HG03575 (cell line): Measurements from ENCODE around the gene TVP23B.
"Not testable (repeated sequence)": the region's sequence is repeated elsewhere in the genome, so short reads cannot be mapped to it uniquely, and the experiment has no call there.

Source experiments
- ATAC-seq: cut with Tn5 transposase; IDR thresholded peaks from one replicate; pipeline ENCODE4 v1.9.1; 2021; ENCODE audit not compliant: unreplicated experiment, insufficient number of reproducible peaks, low FRiP score; ENCODE audit errors: extremely low read depth

Gene TVP23B

DNA sequence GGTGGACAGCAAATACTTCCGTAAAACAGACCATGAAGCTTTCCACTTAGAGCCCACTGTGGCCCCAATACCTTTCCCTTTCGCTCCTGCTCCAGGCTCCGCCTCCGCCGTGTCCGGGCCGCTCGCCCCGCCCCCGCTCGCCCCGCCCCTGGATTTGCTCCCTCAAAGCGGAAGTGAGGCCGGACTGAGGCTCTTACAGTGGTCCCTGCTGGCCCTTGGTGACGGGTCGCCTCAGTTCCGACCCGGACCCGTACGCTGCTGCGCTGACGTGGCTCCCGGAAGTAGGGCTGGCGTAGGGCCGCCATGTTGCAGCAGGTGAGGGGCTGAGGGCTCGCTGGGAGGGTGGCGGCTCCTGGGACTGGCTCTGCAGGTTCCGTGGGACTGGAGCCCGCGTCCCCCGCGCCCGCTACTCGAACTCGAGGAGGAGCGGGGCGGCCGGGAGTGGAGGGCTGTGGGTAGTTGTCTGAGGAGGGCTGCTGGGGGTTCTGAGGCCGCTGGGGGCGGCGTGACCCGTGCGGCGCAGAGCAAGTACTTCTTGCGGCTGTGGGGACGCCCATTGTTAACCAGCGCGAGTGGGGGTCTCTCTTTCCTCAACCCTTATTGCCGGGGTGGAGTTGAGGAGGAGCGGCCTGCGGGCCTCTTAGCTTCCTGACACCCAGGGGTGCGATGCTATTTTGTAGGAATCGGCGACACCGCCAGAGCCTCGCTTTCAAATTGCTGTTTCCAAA, at the start of gene TVP23B:
TVP23B (plus strand) TSS at position 193 of the 728 bp plus-strand sequence; CDS start at position 304, 111 bp downstream.
- peak; percentile 62 for ATAC-seq

DNA sequence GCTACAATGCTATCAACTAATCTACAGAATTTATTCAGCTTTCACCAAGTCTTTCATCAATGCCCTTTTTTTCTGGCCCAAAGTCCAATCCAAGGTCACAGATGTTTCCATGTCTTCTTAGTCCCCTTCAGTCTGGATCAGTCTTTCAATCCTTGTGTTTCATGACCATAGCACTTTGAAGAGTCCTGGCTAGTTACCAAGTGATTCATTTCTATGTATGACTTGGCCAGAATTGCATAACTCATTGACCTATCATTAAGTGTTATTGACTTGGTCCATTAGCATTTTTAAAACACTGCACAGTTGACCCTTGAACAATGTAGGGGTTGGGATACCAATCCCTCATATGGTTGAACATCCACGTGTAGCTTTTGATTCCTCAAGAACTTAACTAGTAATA, 48.5 kb upstream of the TVP23B start:
- not testable (repeated sequence) for ATAC-seq

DNA sequence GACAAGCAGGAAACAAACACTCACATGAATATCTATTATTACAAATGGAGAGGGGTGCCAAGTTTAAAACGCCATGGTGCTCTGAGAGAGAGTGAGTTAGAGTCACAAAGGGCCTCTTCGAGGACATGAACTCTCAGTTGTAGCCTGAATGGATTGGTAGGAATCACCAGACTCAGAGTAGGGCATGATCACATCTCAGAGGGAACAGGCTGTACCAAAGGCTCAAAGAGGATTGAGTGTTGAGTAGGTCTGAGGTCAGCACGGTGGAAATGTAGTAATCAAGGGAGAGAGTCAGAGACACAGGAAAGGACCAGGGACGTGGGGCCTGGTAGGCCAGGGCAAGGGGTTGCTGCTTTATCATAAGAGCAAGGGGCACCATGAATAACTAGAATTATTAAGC, 47.6 kb upstream of the TVP23B start:
- not testable (repeated sequence) for ATAC-seq

DNA sequence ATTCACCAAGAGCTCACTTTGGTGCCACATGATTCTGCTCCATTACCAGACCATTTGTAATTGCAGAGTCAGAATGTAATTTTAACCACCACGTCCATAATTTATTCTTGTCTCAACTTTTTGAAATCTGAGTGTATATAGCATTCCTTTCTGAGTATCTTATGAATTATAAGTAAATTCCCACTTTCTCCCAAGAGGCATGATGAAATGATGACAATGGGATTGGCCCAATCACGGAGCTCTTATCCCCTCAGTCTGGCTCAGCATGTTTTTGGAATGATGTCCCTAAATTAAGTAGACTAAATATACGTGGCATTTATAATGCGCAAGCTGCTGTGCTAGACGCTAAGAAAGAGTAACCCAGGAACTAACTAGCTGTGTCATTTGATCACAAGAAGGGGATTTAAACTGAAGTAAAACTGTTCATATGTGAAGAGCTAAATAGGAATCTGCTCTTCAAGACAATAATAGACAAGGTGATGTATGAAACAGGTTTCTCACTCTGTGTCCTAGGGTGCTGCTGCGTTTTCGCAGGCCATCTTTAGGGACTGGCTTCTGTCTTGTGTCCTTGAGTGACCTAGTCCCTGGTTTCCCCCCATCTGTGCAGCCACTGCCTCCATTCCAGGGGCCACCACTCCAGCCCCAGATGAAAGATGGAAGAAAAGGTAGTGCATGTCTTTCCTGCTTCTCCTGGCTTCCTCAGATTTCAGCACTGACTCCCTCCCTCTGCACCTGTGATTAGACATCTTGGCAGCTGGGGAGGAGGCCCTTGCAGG, 41.2 kb upstream of the TVP23B start:
- not testable (repeated sequence) for ATAC-seq

DNA sequence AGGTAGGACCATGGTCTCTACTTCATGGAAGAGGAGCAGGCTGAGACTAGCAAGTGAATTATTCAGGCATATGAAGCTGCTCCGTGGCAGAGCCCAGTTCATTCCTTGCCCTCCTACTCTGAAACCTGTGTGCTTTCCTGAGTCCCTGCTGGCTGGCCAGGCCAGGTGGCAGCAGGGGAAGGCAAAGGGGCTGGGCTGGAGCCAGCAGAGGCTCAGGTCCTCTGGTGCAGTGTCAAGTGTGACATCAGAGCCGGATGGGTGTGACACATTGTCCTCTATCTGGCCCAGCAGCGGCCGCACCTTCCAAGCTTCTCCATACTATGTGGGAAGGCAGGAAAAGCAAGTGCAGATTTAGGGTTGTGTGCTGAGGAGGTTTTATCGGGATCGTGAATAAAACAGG, 39.8 kb upstream of the TVP23B start:
- ATAC-seq = not testable (repeated sequence)

DNA sequence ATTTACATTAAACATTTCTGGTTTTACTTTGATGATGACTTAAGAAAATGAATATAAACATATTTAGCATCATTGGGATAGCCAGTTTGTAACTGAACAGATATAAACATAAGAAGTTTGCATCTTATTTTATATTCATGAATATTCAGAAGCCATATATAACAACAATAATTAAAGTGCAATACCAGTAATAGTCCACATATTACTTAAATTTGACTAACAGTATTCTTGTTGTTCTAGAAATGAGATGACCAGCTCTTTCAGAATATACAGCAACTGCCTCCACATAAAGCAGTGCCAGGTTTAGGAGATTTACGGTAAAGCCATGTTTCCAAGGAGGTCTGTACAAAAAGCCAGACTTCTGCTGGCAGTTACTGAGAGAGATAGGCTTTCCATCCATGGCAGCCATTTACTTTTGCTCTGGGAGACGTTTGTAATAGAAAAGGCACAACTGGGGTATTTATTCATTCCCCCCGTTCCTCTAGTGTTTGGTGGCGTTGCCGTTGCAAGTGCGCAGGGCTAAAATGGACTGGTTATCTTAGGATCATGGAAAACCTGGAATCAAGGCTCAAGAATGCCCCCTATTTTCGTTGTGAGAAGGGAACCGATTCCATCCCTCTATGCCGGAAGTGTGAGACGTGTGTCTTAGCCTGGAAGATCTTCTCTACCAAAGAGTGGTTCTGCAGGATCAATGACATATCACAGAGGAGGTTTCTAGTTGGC, 37.1 kb upstream of the TVP23B start, which contains the start of gene FBXW10:
FBXW10 (plus strand) TSS at position 356 of the 723 bp plus-strand sequence; CDS start at position 547, 191 bp downstream.
- ATAC-seq = not testable (repeated sequence)

DNA sequence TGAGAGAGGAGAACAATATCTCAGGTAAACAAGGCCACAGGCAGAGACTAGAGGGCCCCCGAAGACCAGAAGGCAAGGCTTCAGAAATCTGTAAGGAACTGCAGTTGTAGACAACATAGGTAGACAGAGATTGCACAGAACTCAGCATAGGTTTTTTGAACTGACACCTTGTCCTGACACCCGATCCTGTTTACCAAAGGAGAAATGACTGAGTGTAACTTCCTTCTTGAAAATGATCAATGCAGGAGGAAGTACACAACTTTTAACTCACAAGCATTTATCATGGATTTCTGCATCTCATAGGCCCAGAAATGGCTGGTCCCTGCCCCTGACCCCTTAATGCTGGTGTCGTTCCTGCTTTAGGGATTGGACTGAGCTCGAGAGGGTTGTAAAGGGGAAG, 36.3 kb upstream of the TVP23B start:
- ATAC-seq = not testable (repeated sequence)

DNA sequence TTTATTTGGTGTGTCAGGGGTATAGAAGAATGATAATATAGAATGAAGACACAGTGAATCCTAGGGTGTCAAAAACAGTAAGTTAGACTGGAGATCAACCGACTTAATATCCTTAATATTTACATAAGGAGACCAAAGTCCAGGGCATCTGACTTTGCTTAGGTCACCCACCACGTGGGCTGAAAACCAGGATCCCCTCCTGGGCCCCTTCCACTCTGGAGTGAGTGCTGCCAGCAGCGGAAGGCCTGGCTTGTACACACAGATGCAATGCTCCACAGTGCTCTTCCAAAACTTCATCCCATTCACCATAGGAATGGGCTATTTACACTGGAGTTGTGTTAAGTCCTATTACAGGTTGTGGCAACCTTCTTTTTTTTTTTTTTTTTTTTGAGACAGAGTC, 34.4 kb upstream of the TVP23B start:
- not testable (repeated sequence) for ATAC-seq

DNA sequence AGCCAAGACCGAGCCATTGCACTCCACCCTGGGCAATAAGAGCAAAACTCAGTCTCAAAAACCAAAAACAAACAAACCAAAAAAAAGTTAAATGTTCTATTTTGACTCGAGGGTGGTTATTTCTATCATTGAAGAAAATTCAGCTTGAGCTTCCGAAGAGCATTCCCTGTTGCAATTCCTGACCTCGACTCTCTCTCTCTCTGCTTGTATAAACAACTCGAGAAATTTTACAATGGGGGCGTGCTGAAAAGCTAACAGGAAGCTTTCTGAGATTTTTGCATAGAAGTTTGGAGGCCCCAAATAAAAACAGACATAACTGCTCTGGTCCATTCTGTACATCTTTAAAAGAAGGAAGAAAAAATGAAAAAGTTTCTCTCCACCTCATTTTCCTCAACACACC, 33.5 kb upstream of the TVP23B start:
- not testable (repeated sequence) for ATAC-seq

DNA sequence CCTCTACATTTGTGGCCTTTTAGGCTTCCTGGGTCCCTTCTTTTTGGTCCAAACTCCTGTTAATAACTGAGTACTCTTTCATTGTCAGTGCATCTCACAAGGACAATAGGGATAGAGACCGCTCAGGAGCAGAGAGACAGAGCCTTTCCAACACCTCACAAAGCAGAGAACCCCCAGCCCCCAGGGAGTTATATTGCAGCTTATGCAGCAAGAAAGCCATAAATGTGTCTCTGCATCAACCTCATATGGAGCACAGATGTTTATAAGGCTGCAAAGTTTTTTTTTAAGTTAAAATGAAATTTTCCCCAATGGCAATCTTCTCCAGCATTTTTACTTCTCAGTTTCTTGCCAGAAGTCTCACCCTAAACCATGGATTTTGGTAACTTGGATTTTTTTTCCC, 30.7 kb upstream of the TVP23B start:
- not testable (repeated sequence) for ATAC-seq

DNA sequence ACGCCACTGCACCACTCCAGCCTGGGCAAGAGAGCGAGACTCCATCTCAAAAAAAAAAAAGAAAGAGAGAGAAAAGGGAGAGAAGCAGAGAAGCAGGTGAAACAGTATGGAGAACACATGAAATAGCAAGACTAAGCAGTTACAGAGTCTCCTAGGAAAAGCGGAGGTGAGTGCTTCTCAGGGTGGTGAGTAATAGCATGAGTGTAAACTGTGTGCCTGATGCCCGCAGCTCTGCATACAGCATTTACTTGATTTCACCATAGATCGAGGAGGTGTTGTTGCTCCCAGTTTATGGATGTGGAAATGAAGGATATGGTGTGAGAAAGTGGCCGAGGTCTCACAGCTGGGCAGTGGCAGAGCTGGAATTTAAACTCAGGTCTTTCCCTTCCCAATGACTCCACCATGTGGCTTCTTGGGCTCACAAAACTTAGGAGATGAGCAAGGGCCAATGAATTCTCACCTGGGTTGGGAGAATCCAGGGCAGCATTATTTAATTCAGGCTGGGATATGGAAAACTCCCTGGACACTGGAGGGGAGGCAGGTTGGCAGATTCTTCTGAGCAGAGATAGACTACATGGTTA, 27.1 kb upstream of the TVP23B start:
- not testable (repeated sequence) for ATAC-seq

DNA sequence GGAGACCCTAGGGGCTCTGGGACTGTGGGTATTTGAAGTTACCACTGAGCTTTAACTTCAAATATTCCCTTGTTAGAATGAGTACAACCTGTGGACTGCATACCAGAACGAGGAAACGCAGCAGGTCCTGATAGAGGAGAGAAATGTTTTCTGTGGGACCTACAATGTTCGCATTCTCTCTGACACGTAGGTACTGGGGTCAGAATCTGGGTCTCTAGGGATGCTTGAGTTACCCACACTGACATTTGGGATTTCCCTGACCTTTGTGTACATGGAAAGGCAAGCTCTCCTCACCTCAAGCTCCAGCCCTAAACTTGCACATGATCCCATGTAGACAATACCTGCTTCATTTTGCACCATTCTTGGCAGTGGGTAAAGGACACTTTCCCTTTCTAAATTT, 25.0 kb upstream of the TVP23B start:
- not testable (repeated sequence) for ATAC-seq

DNA sequence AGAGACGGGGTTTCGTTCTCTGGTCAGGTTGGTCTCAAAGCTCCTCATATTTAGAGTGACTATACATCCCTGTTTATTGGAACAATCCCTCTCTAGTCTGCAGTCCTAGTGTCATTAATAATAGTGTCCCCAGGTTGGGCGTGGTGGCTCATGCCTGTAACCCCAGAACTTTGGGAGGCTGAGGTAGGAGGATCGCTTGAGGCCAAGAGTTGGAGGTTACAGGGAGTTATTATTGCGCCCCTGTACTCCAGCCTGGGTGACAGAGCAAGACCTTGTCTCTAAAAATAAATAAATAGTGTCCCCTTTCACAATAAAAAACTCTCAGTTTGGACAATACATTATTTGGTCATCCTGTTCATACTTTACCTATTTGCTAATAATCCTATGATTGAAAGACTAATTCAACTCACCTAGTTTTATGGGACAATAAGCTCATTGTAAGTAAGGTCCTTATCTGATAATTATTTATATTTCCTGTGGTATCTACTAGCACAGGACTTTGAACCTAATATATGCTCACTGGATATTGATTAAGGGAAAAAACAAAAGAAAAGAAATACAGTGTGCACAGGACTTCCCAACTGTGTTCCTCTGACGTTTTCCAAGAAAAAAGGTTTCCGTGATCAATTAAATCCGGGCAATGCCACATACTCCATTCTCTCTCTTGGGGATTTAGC, 23.5 kb upstream of the TVP23B start:
- not testable (repeated sequence) for ATAC-seq

DNA sequence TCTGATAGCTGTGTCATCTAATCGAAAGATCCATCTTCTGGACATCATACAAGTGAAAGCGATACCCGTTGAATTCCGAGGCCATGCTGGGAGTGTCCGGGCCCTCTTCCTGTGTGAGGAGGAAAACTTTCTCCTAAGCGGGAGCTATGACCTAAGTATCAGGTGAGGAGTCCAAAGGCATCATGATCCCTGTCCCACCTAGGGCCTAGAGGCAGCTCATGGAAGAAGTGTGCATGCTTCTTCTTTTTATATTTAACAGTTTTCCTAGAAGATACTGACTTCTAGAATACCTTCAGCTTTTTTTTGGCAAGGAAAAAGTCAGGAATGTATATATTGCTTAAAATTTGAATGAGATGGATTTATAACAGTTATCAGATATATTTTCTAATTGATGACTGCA, 22.6 kb upstream of the TVP23B start:
- ATAC-seq = not testable (repeated sequence)

DNA sequence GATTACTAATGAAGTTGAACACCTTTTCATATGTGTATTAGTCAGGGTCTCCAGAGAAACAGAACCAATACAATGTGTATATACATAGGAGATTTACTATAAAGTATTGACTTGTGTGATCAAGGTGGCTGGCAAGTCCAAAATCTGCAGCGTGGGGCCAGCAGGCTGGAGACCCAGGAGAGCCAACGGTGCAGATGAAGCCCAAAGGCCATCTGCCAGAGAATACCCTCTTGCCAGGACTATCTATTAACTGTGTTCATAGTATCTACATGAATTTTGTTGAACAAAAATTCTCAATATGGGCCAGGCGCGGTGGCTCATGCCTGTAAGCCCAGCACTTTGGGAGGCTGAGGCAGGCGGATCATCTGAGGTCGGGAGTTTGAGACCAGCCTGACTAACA, 20.8 kb upstream of the TVP23B start:
- ATAC-seq = not testable (repeated sequence)

DNA sequence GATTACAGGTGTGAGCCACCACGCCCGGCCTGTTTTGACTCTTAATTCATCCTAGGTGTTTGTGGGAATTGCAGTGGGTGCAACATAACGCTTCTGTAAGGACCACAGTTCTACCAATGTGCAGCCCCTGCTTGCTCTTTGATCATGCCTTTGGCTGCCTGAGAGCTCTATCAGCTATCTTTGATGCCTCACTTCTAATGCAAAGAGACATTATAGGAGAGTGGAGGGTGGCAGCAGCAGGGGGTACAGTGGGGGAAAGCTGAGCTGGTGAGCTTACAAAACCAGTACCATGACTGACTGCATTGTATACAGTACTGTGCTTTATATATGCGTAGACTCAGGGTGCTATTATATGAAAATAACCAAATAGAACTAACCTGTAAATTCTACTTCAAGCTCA, 10.4 kb upstream of the TVP23B start:
- not testable (repeated sequence) for ATAC-seq

DNA sequence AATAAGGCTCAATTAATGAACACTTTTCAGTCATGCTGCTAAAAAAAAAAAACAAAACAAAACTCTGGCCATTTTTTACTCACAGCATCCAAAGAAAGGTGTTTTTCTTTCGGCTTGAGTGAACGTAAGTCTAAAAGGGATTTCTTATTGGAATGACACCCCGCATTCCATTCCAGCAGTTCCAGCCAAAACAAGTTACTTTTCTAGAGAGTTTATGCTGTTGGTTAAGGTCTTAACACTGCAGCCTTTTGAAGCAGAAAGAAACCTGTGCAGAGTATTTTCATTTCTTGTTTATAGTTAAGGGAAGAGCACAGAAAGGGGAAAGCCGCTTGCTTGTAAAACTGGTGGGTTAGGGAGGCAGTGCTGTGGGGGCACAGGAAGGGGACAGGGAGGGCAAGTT, 9.9 kb upstream of the TVP23B start:
- not testable (repeated sequence) for ATAC-seq

DNA sequence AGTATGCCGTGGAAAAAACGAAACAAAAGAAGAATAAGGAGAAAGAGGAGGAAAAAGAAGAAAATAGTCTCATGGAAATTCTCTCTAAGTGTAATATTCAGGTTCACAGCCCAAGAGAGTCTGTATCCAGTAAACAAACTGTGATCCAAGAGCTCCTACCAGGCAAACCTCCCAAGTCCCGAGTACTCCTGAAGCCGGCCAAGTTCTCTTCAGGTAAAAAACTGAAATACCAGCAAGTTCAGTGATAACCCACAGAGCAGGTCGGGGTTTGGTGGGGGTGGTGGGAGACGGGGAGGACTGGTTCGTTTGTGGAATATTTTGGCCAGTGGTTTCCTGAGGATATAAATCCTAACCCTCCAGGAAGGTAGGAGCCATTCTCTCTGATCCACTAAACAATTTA, 8.5 kb upstream of the TVP23B start:
- no peak for ATAC-seq

DNA sequence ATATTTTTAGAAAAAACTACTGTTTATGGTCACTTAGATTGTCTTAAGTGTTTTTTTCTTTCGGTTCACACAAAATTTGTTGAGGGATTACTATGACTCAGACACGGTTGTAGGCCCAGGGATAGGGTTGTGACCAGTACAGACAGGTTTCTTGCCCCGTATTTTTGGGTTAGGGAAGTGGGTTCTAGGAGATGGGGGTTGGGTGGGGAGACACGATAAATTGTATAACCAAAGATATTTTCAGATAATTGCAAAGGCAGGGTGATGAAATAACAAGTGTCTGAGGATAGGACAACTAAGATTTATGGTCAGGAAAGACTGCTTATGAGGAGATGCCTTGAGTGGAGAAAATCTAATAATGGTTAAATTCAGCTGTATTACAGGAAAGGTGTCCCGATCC, 822 bp downstream of the TVP23B start:
- ATAC-seq = not testable (repeated sequence)
